MCF 10A (cell line): ENCODE results near the gene LPGAT1. TPM values are rescaled to one million over a fixed set of nuclear protein-coding genes. Genes with fewer than 3 reads are reported as not detected.
"Not testable (repeated sequence)": the region's sequence is repeated elsewhere in the genome, so short reads cannot be mapped to it uniquely, and the experiment has no call there.

Experiments
- BruUV-seq: library from RNA; stranded (reverse); fragments of 400-500 nt; replicated peaks from 2 replicates; lab custom pipeline; 2021; lab: Mats Ljungman, UMichigan
- CTCF ChIA-PET: fragments of 300-600 bp; sonication (Branson Sonifier 250); formaldehyde crosslinking; extraction: SDS; loops from one replicate; lab custom pipeline; 2021; ENCODE audit warnings: antibody characterized with exemption, inconsistent platforms; lab: Yijun Ruan, JAX
- POLR2A ChIA-PET: fragments of 300-600, 350-650 bp; sonication (Branson Sonifier 250); formaldehyde crosslinking; extraction: SDS; loops from one replicate; lab custom pipeline; 2020; ENCODE audit warnings: antibody characterized with exemption, inconsistent platforms; lab: Yijun Ruan, JAX
- DNase-seq: peaks from one replicate; pipeline ENCODE4 v3.0.0-alpha.2; 2018; ENCODE audit not compliant: unreplicated experiment
- H3K27ac Mint-ChIP-seq: one replicate; pipeline ENCODE4 v1.8.0; 2022; ENCODE audit warnings: mild to moderate bottlenecking, low read depth, mixed read lengths; ENCODE audit not compliant: unreplicated experiment
- H3K27me3 Mint-ChIP-seq: one replicate; pipeline ENCODE4 v1.8.0; 2022; ENCODE audit warnings: mixed read lengths; ENCODE audit not compliant: insufficient read depth, unreplicated experiment
- H3K36me3 Mint-ChIP-seq: one replicate; pipeline ENCODE4 v1.8.0; 2022; ENCODE audit warnings: mild to moderate bottlenecking, moderate library complexity, mixed read lengths; ENCODE audit not compliant: insufficient read depth, unreplicated experiment
- H3K4me1 Mint-ChIP-seq: one replicate; pipeline ENCODE4 v1.8.0; 2022; ENCODE audit warnings: mixed read lengths; ENCODE audit not compliant: insufficient read depth, unreplicated experiment
- H3K4me3 Mint-ChIP-seq: one replicate; pipeline ENCODE4 v1.8.0; 2022; ENCODE audit warnings: mild to moderate bottlenecking, moderate library complexity, mixed read lengths; ENCODE audit not compliant: unreplicated experiment
- H3K9me3 Mint-ChIP-seq: one replicate; pipeline ENCODE4 v1.8.0; 2022; ENCODE audit warnings: mixed read lengths; ENCODE audit not compliant: unreplicated experiment
- CTCF ChIP-seq: fragments of 200-600 bp; IDR thresholded peaks from one replicate; pipeline ENCODE4 v1.8.0; 2022; ENCODE audit warnings: antibody characterized with exemption, mild to moderate bottlenecking; ENCODE audit not compliant: unreplicated experiment
- intact Hi-C: fragments of 100-400 bp; cut with micrococcal nuclease; formaldehyde crosslinking; loops from 2 replicates; pipeline ENCODE4 v1.14.1; 2022
- total RNA-seq: library from RNA; stranded (reverse); gene quantifications from 2 replicates; pipeline ENCODE4 v1.2.3, GENCODE V29; 2022

Gene LPGAT1
- total RNA-seq, 1 experiment from 2014 or later: 76.2 TPM

- H3K4me3 Mint-ChIP-seq: no peak overlapping the region
- intact Hi-C loops: no loop called here
- no peak for DNase-seq
- no peaks in the 10 kb centered on the region for H3K9me3 Mint-ChIP-seq
- ChIA-PET CTCF (interaction anchor here (0.7 to 3.5 kb wide), 11 partner anchors 12 to 223 kb away, joined by 3 to 25 read pairs (median 5); no protein-coding TSS in a partner anchor), POLR2A (interaction anchor here (1.0 to 1.6 kb wide), 4 partner anchors 10 to 20 kb away, joined by 3 to 8 read pairs (median 4); no protein-coding TSS in a partner anchor)
- no peaks in the 10 kb centered on the region for H3K27me3 Mint-ChIP-seq
- no peak for TF ChIP-seq CTCF
- BruUV-seq: no TSS peak
- no peaks in the 10 kb centered on the region for H3K36me3 Mint-ChIP-seq
- no peak overlapping the region for H3K27ac Mint-ChIP-seq
- H3K4me1 Mint-ChIP-seq: no peaks in the 10 kb centered on the region
These were observed 108.0 kb downstream of the LPGAT1 start for GRCh38 chr1:211722277-211723175.

GRCh38 chr1:211716555-211716954, 114.0 kb downstream of the LPGAT1 start:
- intact Hi-C loops, H3K36me3 Mint-ChIP-seq, H3K27me3 Mint-ChIP-seq, H3K27ac Mint-ChIP-seq, H3K4me1 Mint-ChIP-seq, H3K4me3 Mint-ChIP-seq, BruUV-seq, H3K9me3 Mint-ChIP-seq, DNase-seq: not testable (repeated sequence)
- POLR2A ChIA-PET: interaction anchor here (0.6 kb wide), 1 partner anchor 19 kb away, joined by 3 read pairs; no protein-coding TSS in a partner anchor
- CTCF ChIA-PET: interaction anchor here (0.6 to 1.6 kb wide), 3 partner anchors 17 to 35 kb away, joined by 3 to 9 read pairs (median 3); no protein-coding TSS in a partner anchor

- no TSS peak for BruUV-seq
- no peaks in the 10 kb centered on the region for H3K36me3 Mint-ChIP-seq
- H3K27me3 Mint-ChIP-seq: no peaks in the 10 kb centered on the region
- DNase-seq: no peak
- ChIA-PET CTCF (interaction anchor here (0.6 to 1.6 kb wide), 3 partner anchors 17 to 34 kb away, joined by 3 to 9 read pairs (median 3); no protein-coding TSS in a partner anchor), POLR2A (no interaction called here)
- intact Hi-C loops: no loop called here
- H3K27ac Mint-ChIP-seq: no peak overlapping the region
- H3K4me1 Mint-ChIP-seq: peaks cover 11% of the 10 kb centered on the region
- H3K4me3 Mint-ChIP-seq: no peak overlapping the region
- H3K9me3 Mint-ChIP-seq: no peaks in the 10 kb centered on the region
- TF ChIP-seq CTCF: no peak
These were observed 114.6 kb downstream of the LPGAT1 start for GRCh38 chr1:211715971-211716370.

- H3K27me3 Mint-ChIP-seq: no peaks in the 10 kb centered on the region
- TF ChIP-seq CTCF: no peak
- no peak overlapping the region for H3K27ac Mint-ChIP-seq
- BruUV-seq: no TSS peak
- peaks cover 12% of the 10 kb centered on the region for H3K4me1 Mint-ChIP-seq
- ChIA-PET POLR2A (interaction anchor here (1.2 kb wide), 2 partner anchors 12 to 22 kb away, joined by 3 to 4 read pairs; no protein-coding TSS in a partner anchor), CTCF (interaction anchor here (0.6 to 7.1 kb wide), 2 partner anchors 15 to 314 kb away, joined by 4 to 79 read pairs; no protein-coding TSS in a partner anchor)
- no peak overlapping the region for H3K4me3 Mint-ChIP-seq
- H3K36me3 Mint-ChIP-seq: no peaks in the 10 kb centered on the region
- no peaks in the 10 kb centered on the region for H3K9me3 Mint-ChIP-seq
- DNase-seq: no peak
- intact Hi-C loops: no loop called here
These were observed 116.4 kb downstream of the LPGAT1 start for GRCh38 chr1:211714154-211714553.
